Keratinocyte (primary cell): ENCODE results near the gene ALG14. TPM values are rescaled to one million over a fixed set of nuclear protein-coding genes. Genes with fewer than 3 reads are reported as not detected.

Experiments
- DNase-seq: peaks from one replicate; pipeline ENCODE4 v3.0.0-alpha.2; 2011; ENCODE audit warnings: low read depth, missing footprints, low spot score
- FAIRE-seq: peaks from 2 replicates; lab custom pipeline; 2011; peaks lifted over from hg19 to GRCh38; lab: Jason Lieb, UNC
- H2AFZ ChIP-seq: 2 replicates; pipeline ENCODE4 v1.6.0; 2012; ENCODE audit warnings: low read length, control low read depth, inconsistent platforms; ENCODE audit not compliant: control insufficient read depth
- H3K27ac ChIP-seq: 2 replicates; pipeline ENCODE4 v1.5.1; 2011; ENCODE audit warnings: low read length; ENCODE audit not compliant: control insufficient read depth, insufficient read depth
- H3K27me3 ChIP-seq: 3 replicates; pipeline ENCODE4 v1.6.0; 2011; ENCODE audit warnings: low read length; ENCODE audit not compliant: control insufficient read depth, insufficient read depth; ENCODE audit errors: extremely low read depth
- H3K36me3 ChIP-seq, 2 experiments: 2 replicates in 1 of 2; 3 replicates in 1 of 2; pipeline ENCODE4 v1.5.1; 2011; ENCODE audit warnings: low read length in 2 of 2, mild to moderate bottlenecking in 1 of 2; ENCODE audit not compliant: control insufficient read depth in 2 of 2, insufficient read depth in 2 of 2; ENCODE audit errors: extremely low read depth in 1 of 2
- H3K4me1 ChIP-seq: 3 replicates; pipeline ENCODE4 v1.5.1; 2011; ENCODE audit warnings: low read length; ENCODE audit not compliant: control insufficient read depth, insufficient read depth; ENCODE audit errors: extremely low read depth
- H3K4me2 ChIP-seq: 3 replicates; pipeline ENCODE4 v1.6.0; 2011; ENCODE audit warnings: low read depth, low read length; ENCODE audit not compliant: control insufficient read depth, insufficient read depth; ENCODE audit errors: extremely low read depth
- H3K4me3 ChIP-seq, 3 experiments: fragments of 200-600 bp in 1 of 3; sonication (generic) in 1 of 3; 2 replicates in 2 of 3; 3 replicates in 1 of 3; pipeline ENCODE4 v1.5.1; 2011 to 2016; ENCODE audit warnings: low read length in 3 of 3, mild to moderate bottlenecking in 3 of 3, control low read depth in 2 of 3, inconsistent platforms in 1 of 3, low read depth in 1 of 3, mixed read lengths in 1 of 3, mixed run types in 1 of 3, moderate library complexity in 1 of 3; ENCODE audit not compliant: control insufficient read depth in 2 of 3, insufficient read depth in 2 of 3; ENCODE audit errors: extremely low read depth in 1 of 3
- H3K79me2 ChIP-seq: 2 replicates; pipeline ENCODE4 v1.6.0; 2012; ENCODE audit warnings: low read length; ENCODE audit not compliant: control insufficient read depth, insufficient read depth
- H3K9ac ChIP-seq: 3 replicates; pipeline ENCODE4 v1.6.0; 2011; ENCODE audit warnings: low read length; ENCODE audit not compliant: control insufficient read depth, insufficient read depth; ENCODE audit errors: extremely low read depth
- H3K9me1 ChIP-seq: 3 replicates; pipeline ENCODE4 v1.6.0; 2011; ENCODE audit warnings: low read length; ENCODE audit not compliant: control insufficient read depth, insufficient read depth; ENCODE audit errors: extremely low read depth
- H3K9me3 ChIP-seq: 2 replicates; pipeline ENCODE4 v1.5.1; 2012; ENCODE audit warnings: low read depth, low read length; ENCODE audit not compliant: control insufficient read depth
- H4K20me1 ChIP-seq: 3 replicates; pipeline ENCODE4 v1.6.0; 2011; ENCODE audit warnings: low read length; ENCODE audit not compliant: control insufficient read depth, insufficient read depth; ENCODE audit errors: extremely low read depth
- EZH2 ChIP-seq: IDR thresholded peaks from one replicate; pipeline ENCODE4 v1.6.1; 2012; ENCODE audit warnings: inconsistent platforms, mild to moderate bottlenecking, low read length, moderate library complexity
- dilution Hi-C: fragments of 300-500 bp; cut with MboI; formaldehyde crosslinking; loops from one replicate; pipeline ENCODE4 v1.7.0; 2020; ENCODE audit warnings: low sequenced_read_pairs; ENCODE audit not compliant: extremely low pct_ligation_motif_present
- polyA plus RNA-seq, 5 experiments: library from polyadenylated mRNA; depleted of rRNA in 3 of 5; stranded (reverse) in 3 of 5; stranded (forward) in 1 of 5; unstranded in 1 of 5; fragments of >200 nt; gene quantifications; 1 replicate in 1 of 5; 2 replicates in 3 of 5; 3 replicates in 1 of 5; pipeline versions ENCODE4 v1.2.1 to v1.2.3, GENCODE V29; 2011 to 2012; ENCODE audit warnings: missing spikeins in 2 of 5, low read depth in 1 of 5, low replicate concordance in 1 of 5
- TF ChIP-seq, protein P1 (sequence below), 3 experiments: IDR thresholded peaks in 1 of 3; conservative IDR thresholded peaks in 1 of 3; optimal IDR thresholded peaks in 1 of 3; 2 replicates in 2 of 3; 3 replicates in 1 of 3; pipeline versions ENCODE3 to v1.5.1; 2011; ENCODE audit warnings: low read length in 3 of 3, mild to moderate bottlenecking in 3 of 3, moderate library complexity in 2 of 3, control low read depth in 1 of 3, inconsistent platforms in 1 of 3; ENCODE audit not compliant: insufficient read depth in 2 of 3; ENCODE audit errors: extremely low read depth in 1 of 3

ALG14 gene
- polyA plus RNA-seq, 1 donor (not counting 4 experiments of a cell fraction or from before 2014, with no cell fraction given): 4.6 TPM

DNA sequence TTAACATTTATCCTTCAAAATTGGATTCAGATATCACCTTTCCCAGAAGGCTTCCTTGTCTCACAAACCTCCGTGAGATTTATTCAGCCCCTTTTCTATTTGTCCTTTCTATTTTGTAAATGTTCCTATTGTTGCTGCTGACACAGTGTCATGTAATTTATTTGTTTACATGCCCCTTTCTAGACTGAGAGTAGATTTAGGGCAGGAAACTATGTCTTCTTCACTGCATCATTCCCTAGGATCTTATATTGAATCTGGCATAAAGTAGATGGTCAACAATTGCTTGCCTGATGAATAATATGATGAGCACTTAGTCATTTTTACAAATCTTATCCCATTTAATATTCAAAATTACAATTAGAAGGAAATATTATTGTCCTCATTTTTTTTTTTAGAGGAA, 137.7 kb downstream of the ALG14 start:
- Histone ChIP-seq H3K4me2 (no peak overlapping the region), H3K36me3 (no peaks in the 10 kb centered on the region), H3K27ac (no peak overlapping the region), H3K9me3 (no peaks in the 10 kb centered on the region), H3K4me3 (no peak overlapping the region), H4K20me1 (no peaks in the 10 kb centered on the region), H3K9ac (no peak overlapping the region), H2AFZ (no peak overlapping the region), H3K27me3 (no peaks in the 10 kb centered on the region), H3K4me1 (peaks cover 13% of the 10 kb centered on the region), H3K79me2 (no peaks in the 10 kb centered on the region), H3K9me1 (no peaks in the 10 kb centered on the region)
- FAIRE-seq: no peak
- DNase-seq: no peak
- TF ChIP-seq EZH2: no peak
- TF ChIP-seq, protein P1, sequence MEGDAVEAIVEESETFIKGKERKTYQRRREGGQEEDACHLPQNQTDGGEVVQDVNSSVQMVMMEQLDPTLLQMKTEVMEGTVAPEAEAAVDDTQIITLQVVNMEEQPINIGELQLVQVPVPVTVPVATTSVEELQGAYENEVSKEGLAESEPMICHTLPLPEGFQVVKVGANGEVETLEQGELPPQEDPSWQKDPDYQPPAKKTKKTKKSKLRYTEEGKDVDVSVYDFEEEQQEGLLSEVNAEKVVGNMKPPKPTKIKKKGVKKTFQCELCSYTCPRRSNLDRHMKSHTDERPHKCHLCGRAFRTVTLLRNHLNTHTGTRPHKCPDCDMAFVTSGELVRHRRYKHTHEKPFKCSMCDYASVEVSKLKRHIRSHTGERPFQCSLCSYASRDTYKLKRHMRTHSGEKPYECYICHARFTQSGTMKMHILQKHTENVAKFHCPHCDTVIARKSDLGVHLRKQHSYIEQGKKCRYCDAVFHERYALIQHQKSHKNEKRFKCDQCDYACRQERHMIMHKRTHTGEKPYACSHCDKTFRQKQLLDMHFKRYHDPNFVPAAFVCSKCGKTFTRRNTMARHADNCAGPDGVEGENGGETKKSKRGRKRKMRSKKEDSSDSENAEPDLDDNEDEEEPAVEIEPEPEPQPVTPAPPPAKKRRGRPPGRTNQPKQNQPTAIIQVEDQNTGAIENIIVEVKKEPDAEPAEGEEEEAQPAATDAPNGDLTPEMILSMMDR (optimal IDR thresholded peaks at IDR 0.05 in 1 of 3, IDR thresholded peaks at IDR 0.05 in 1 of 3, conservative IDR thresholded peaks at IDR 0.05 in 1 of 3; ENCODE audit: extremely low read depth in 1 of 3, insufficient read depth in 2 of 3, low read length in 3 of 3): no peak
- dilution Hi-C loops: no loop called here

DNA sequence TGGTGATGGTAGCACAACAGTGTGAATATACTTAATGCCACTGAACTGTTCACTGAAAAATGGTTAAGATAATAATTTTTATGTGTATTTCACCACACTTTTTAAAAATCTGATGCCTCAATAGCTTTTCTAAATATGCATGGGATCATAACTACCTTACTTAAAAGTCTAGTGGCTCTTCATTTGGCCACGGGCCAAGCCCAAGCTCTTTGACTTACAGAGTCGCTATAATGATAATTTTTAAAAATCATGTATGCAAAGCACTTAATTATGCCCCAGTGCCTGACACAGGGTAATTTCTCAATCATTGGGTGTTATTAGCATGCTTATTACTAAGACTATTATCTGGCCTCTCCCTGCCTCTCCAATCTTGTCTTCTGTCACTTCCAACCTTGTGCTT, 138.2 kb downstream of the ALG14 start:
- FAIRE-seq (no peak), DNase-seq (no peak)
- no peak overlapping the region for H3K27ac ChIP-seq
- H3K9me1 ChIP-seq: no peaks in the 10 kb centered on the region
- no peak overlapping the region for H3K4me3 ChIP-seq
- no peaks in the 10 kb centered on the region for H3K79me2 ChIP-seq
- H3K27me3 ChIP-seq: no peaks in the 10 kb centered on the region
- H2AFZ ChIP-seq: no peak overlapping the region
- peaks cover 13% of the 10 kb centered on the region for H3K4me1 ChIP-seq
- no peaks in the 10 kb centered on the region for H4K20me1 ChIP-seq
- no peaks in the 10 kb centered on the region for H3K9me3 ChIP-seq
- no peaks in the 10 kb centered on the region for H3K36me3 ChIP-seq
- dilution Hi-C loops: no loop called here
- H3K4me2 ChIP-seq: no peak overlapping the region
- TF ChIP-seq, protein P1 (optimal IDR thresholded peaks at IDR 0.05 in 1 of 3, IDR thresholded peaks at IDR 0.05 in 1 of 3, conservative IDR thresholded peaks at IDR 0.05 in 1 of 3; ENCODE audit: extremely low read depth in 1 of 3, insufficient read depth in 2 of 3, low read length in 3 of 3): no peak
- no peak for TF ChIP-seq EZH2
- H3K9ac ChIP-seq: no peak overlapping the region
